ENCODE results near the gene NXPE3.
"Not testable (repeated sequence)": the region's sequence is repeated elsewhere in the genome, so short reads cannot be mapped to it uniquely, and the experiment has no call there.

Gene NXPE3

GRCh38 chr3:101758224-101758623 is 20.8 kb upstream of the NXPE3 start:
- H3K9me3 ChIP-seq (replicated peaks in 1 of 11): no peaks in the 10 kb centered on the region
- H3K9ac ChIP-seq: no peak overlapping the region
- no peak for TF ChIP-seq Cebpa-rat (IDR thresholded peaks at IDR 0.05)
- no peaks in the 10 kb centered on the region for H3K27me3 ChIP-seq
- H3K36me3 ChIP-seq: peaks cover 70 to 95% (median 90%) of the 10 kb centered on the region in 11 experiments
- H3K4me1 ChIP-seq: no peaks in the 10 kb centered on the region
- no peak overlapping the region for H3K27ac ChIP-seq
- no peaks in the 10 kb centered on the region for H4K20me1 ChIP-seq
- no peak overlapping the region for H3K4me3 ChIP-seq
- no peak overlapping the region for H3K4me2 ChIP-seq

- no peak overlapping the region for H3K9ac ChIP-seq
- TF ChIP-seq Cebpa-rat (IDR thresholded peaks at IDR 0.05): no peak
- no peak overlapping the region for H3K4me2 ChIP-seq
- no peaks in the 10 kb centered on the region for H4K20me1 ChIP-seq
- no peaks in the 10 kb centered on the region for H3K9me3 ChIP-seq (replicated peaks in 1 of 11)
- no peaks in the 10 kb centered on the region for H3K4me1 ChIP-seq
- no peak overlapping the region for H3K4me3 ChIP-seq
- H3K27ac ChIP-seq: no peak overlapping the region
- H3K36me3 ChIP-seq: peaks cover 65 to 99% (median 90%) of the 10 kb centered on the region in 11 experiments
- H3K27me3 ChIP-seq: no peaks in the 10 kb centered on the region
These were observed 16.9 kb upstream of the NXPE3 start for GRCh38 chr3:101762041-101762646.

GRCh38 chr3:101777745-101778281 is 1.2 kb upstream of the NXPE3 start:
- not testable (repeated sequence) for H3K27me3 ChIP-seq, H3K9ac ChIP-seq
- peak overlapping the region in 4 of 11 experiments; percentile 84 to 89 (median 86); a peak in 4 of 22 replicates for H3K4me2 ChIP-seq

GRCh38 chr3:101778385-101779046 is 495 bp upstream of the NXPE3 start:
- no peaks in the 10 kb centered on the region for H3K27me3 ChIP-seq

More at GRCh38 chr3:101777745-101778281, 1.2 kb upstream of the NXPE3 start:
- H3K4me3 ChIP-seq; H3K36me3 ChIP-seq; H3K27ac ChIP-seq; H3K9me3 ChIP-seq (replicated peaks in 1 of 11); H4K20me1 ChIP-seq: not testable (repeated sequence)
- H3K4me1 ChIP-seq: peaks cover 21 to 29% (median 26%) of the 10 kb centered on the region in 10 experiments

GRCh38 chr3:101779822-101780381 is 891 bp downstream of the NXPE3 start:
- H3K9me3 ChIP-seq (replicated peaks in 1 of 11): no peaks in the 10 kb centered on the region
- H4K20me1 ChIP-seq: peaks cover 0 to 10% (median 0%) of the 10 kb centered on the region in 11 experiments; a peak in 1 of 22 replicates
- peaks cover 20 to 30% (median 25%) of the 10 kb centered on the region in 11 experiments for H3K36me3 ChIP-seq
- no peaks in the 10 kb centered on the region for H3K27me3 ChIP-seq
- H3K4me1 ChIP-seq: peaks cover 26 to 39% (median 27%) of the 10 kb centered on the region in 10 experiments
- peak overlapping the region in 9 of 11 experiments; percentile 73 to 87 (median 85); a peak in 9 of 22 replicates for H3K27ac ChIP-seq
- H3K4me2 ChIP-seq: peak overlapping the region; percentile 84 to 96 (median 88)
- H3K9ac ChIP-seq: peak overlapping the region; percentile 74 to 89 (median 86); a peak in 20 of 22 replicates
- no peak for TF ChIP-seq Cebpa-rat (IDR thresholded peaks at IDR 0.05)
- H3K4me3 ChIP-seq: peak overlapping the region; percentile 64 to 90 (median 80)

More at GRCh38 chr3:101778385-101779046, 495 bp upstream of the NXPE3 start:
- Histone ChIP-seq H3K4me3 (peak overlapping the region; percentile 64 to 90 (median 80)), H3K9ac (peak overlapping the region; percentile 74 to 89 (median 86)), H3K9me3 (replicated peaks in 1 of 11) (no peaks in the 10 kb centered on the region), H3K36me3 (peaks cover 11 to 16% (median 12%) of the 10 kb centered on the region in 11 experiments), H4K20me1 (peaks cover 0 to 10% (median 0%) of the 10 kb centered on the region in 11 experiments; a peak in 1 of 22 replicates), H3K4me1 (peaks cover 21 to 29% (median 26%) of the 10 kb centered on the region in 10 experiments), H3K4me2 (peak overlapping the region; percentile 84 to 96 (median 88)), H3K27ac (peak overlapping the region; percentile 51 to 87 (median 83); a peak in 21 of 22 replicates)
- TF ChIP-seq Cebpa-rat (IDR thresholded peaks at IDR 0.05): no peak

- H3K4me3 ChIP-seq: peak overlapping the region in 2 of 10 experiments; percentile 73 to 81; a peak in 2 of 20 replicates
- H3K4me2 ChIP-seq: peak overlapping the region; percentile 84 to 96 (median 88)
- no peaks in the 10 kb centered on the region for H3K27me3 ChIP-seq
- TF ChIP-seq Cebpa-rat (IDR thresholded peaks at IDR 0.05): no peak
- peaks cover 27 to 37% (median 33%) of the 10 kb centered on the region in 11 experiments for H3K36me3 ChIP-seq
- H3K9ac ChIP-seq: 0 out of 22 replicates have a peak overlapping the region, but pooled peaks of 1 of the 11 experiments have one; percentile 86
- no peaks in the 10 kb centered on the region for H3K9me3 ChIP-seq (replicated peaks in 1 of 11)
- H3K4me1 ChIP-seq: peaks cover 26 to 47% (median 31%) of the 10 kb centered on the region in 10 experiments
- peaks cover 0 to 10% (median 0%) of the 10 kb centered on the region in 11 experiments; a peak in 2 of 22 replicates for H4K20me1 ChIP-seq
- H3K27ac ChIP-seq: peak overlapping the region in 1 of 11 experiments; percentile 29; a peak in 1 of 22 replicates
These were observed 1.6 kb downstream of the NXPE3 start for GRCh38 chr3:101780661-101781060.

GRCh38 chr3:101781166-101781565 is 2.2 kb downstream of the NXPE3 start:
- no peak overlapping the region for H3K4me3 ChIP-seq
- no peaks in the 10 kb centered on the region for H3K27me3 ChIP-seq
- TF ChIP-seq Cebpa-rat (IDR thresholded peaks at IDR 0.05): no peak
- no peaks in the 10 kb centered on the region for H3K9me3 ChIP-seq (replicated peaks in 1 of 11)
- H3K27ac ChIP-seq: peak overlapping the region in 1 of 11 experiments; percentile 29; a peak in 1 of 22 replicates
- H4K20me1 ChIP-seq: peaks cover 0 to 10% (median 0%) of the 10 kb centered on the region in 11 experiments; a peak in 2 of 22 replicates
- peaks cover 32 to 43% (median 38%) of the 10 kb centered on the region in 11 experiments for H3K36me3 ChIP-seq
- H3K4me2 ChIP-seq: peak overlapping the region in 8 of 11 experiments; percentile 4 to 96 (median 88); a peak in 13 of 22 replicates
- H3K4me1 ChIP-seq: peaks cover 26 to 49% (median 31%) of the 10 kb centered on the region in 10 experiments
- no peak overlapping the region for H3K9ac ChIP-seq

- Histone ChIP-seq H3K4me2 (peak overlapping the region in 5 of 11 experiments; percentile 42 to 66 (median 45); a peak in 10 of 22 replicates), H3K4me1 (peaks cover 13 to 36% (median 18%) of the 10 kb centered on the region in 10 experiments), H3K27ac (peak overlapping the region in 4 of 11 experiments; percentile 18 to 46 (median 26); a peak in 6 of 22 replicates), H3K27me3 (no peaks in the 10 kb centered on the region), H3K36me3 (peaks cover 69 to 81% (median 76%) of the 10 kb centered on the region in 11 experiments), H3K9me3 (replicated peaks in 1 of 11) (peaks cover 0 to 4% (median 0%) of the 10 kb centered on the region in 11 experiments; a peak in 2 of 22 replicates), H3K9ac (no peak overlapping the region; a peak in 1 of 22 replicates), H4K20me1 (peaks cover 0 to 10% (median 0%) of the 10 kb centered on the region in 11 experiments; a peak in 2 of 22 replicates), H3K4me3 (no peak overlapping the region)
- no peak for TF ChIP-seq Cebpa-rat (IDR thresholded peaks at IDR 0.05)
These were observed 6.0 kb downstream of the NXPE3 start for GRCh38 chr3:101784855-101785613.
